ENCODE measurements around the gene RFX6.
A peak's percentile ranks its signal among the peaks of the same experiment; 100 is the strongest.

RFX6 gene

GRCh38 chr6:116888732-116889360, 11.8 kb downstream of the RFX6 start:
- no peak overlapping the region for H3K9ac ChIP-seq (ENCODE audit: low read length in 5 of 5)
- H3K4me3 ChIP-seq (ENCODE audit: low read depth in 1 of 5, low read length in 5 of 5) = no peak overlapping the region
- H3K27me3 ChIP-seq (ENCODE audit: control insufficient read depth in 5 of 5, insufficient read depth in 4 of 5, low read length in 5 of 5) = no peaks in the 10 kb centered on the region
- no peaks in the 10 kb centered on the region for H3K9me3 ChIP-seq (ENCODE audit: control insufficient read depth in 5 of 5, low read length in 5 of 5)
- no peaks in the 10 kb centered on the region for H3K36me3 ChIP-seq (ENCODE audit: control insufficient read depth in 5 of 5, insufficient read depth in 5 of 5, low read length in 5 of 5)
- no peaks in the 10 kb centered on the region for H3K4me1 ChIP-seq (ENCODE audit: control insufficient read depth in 5 of 5, insufficient read depth in 5 of 5, low read length in 5 of 5)
- H3K27ac ChIP-seq (ENCODE audit: low read depth, low read length) = no peak overlapping the region

- Histone ChIP-seq H3K4me3 (ENCODE audit: low read depth in 1 of 5, low read length in 5 of 5) (no peak overlapping the region), H3K9ac (ENCODE audit: low read length in 5 of 5) (no peak overlapping the region), H3K4me1 (ENCODE audit: control insufficient read depth in 5 of 5, insufficient read depth in 5 of 5, low read length in 5 of 5) (no peaks in the 10 kb centered on the region), H3K27ac (ENCODE audit: low read depth, low read length) (no peak overlapping the region), H3K9me3 (ENCODE audit: control insufficient read depth in 5 of 5, low read length in 5 of 5) (no peaks in the 10 kb centered on the region), H3K36me3 (ENCODE audit: control insufficient read depth in 5 of 5, insufficient read depth in 5 of 5, low read length in 5 of 5) (no peaks in the 10 kb centered on the region), H3K27me3 (ENCODE audit: control insufficient read depth in 5 of 5, insufficient read depth in 4 of 5, low read length in 5 of 5) (no peaks in the 10 kb centered on the region)
Measured at GRCh38 chr6:116894669-116895068, 17.6 kb downstream of the RFX6 start.

- no peaks in the 10 kb centered on the region for H3K4me1 ChIP-seq (ENCODE audit: control insufficient read depth in 5 of 5, insufficient read depth in 5 of 5, low read length in 5 of 5)
- no peaks in the 10 kb centered on the region for H3K9me3 ChIP-seq (ENCODE audit: control insufficient read depth in 5 of 5, low read length in 5 of 5)
- no peaks in the 10 kb centered on the region for H3K36me3 ChIP-seq (ENCODE audit: control insufficient read depth in 5 of 5, insufficient read depth in 5 of 5, low read length in 5 of 5)
- H3K4me3 ChIP-seq (ENCODE audit: low read depth in 1 of 5, low read length in 5 of 5) = no peak overlapping the region
- no peak overlapping the region for H3K27ac ChIP-seq (ENCODE audit: low read depth, low read length)
- no peaks in the 10 kb centered on the region for H3K27me3 ChIP-seq (ENCODE audit: control insufficient read depth in 5 of 5, insufficient read depth in 4 of 5, low read length in 5 of 5)
- no peak overlapping the region for H3K9ac ChIP-seq (ENCODE audit: low read length in 5 of 5)
Measured at GRCh38 chr6:116895935-116896334, 18.9 kb downstream of the RFX6 start.

GRCh38 chr6:116902634-116903033, 25.6 kb downstream of the RFX6 start:
- Histone ChIP-seq H3K9ac (ENCODE audit: low read length in 5 of 5) (no peak overlapping the region), H3K4me3 (ENCODE audit: low read depth in 1 of 5, low read length in 5 of 5) (no peak overlapping the region), H3K27me3 (ENCODE audit: control insufficient read depth in 5 of 5, insufficient read depth in 4 of 5, low read length in 5 of 5) (no peaks in the 10 kb centered on the region), H3K4me1 (ENCODE audit: control insufficient read depth in 5 of 5, insufficient read depth in 5 of 5, low read length in 5 of 5) (no peaks in the 10 kb centered on the region), H3K9me3 (ENCODE audit: control insufficient read depth in 5 of 5, low read length in 5 of 5) (peaks cover 0 to 7% (median 2%) of the 10 kb centered on the region in 5 donors), H3K36me3 (ENCODE audit: control insufficient read depth in 5 of 5, insufficient read depth in 5 of 5, low read length in 5 of 5) (no peaks in the 10 kb centered on the region), H3K27ac (ENCODE audit: low read depth, low read length) (no peak overlapping the region)

GRCh38 chr6:116922853-116923548, 46.0 kb downstream of the RFX6 start:
- Histone ChIP-seq H3K9me3 (ENCODE audit: control insufficient read depth in 5 of 5, low read length in 5 of 5) (no peaks in the 10 kb centered on the region), H3K9ac (ENCODE audit: low read length in 5 of 5) (no peak overlapping the region), H3K27ac (ENCODE audit: low read depth, low read length) (no peak overlapping the region), H3K4me3 (ENCODE audit: low read depth in 1 of 5, low read length in 5 of 5) (no peak overlapping the region), H3K27me3 (ENCODE audit: control insufficient read depth in 5 of 5, insufficient read depth in 4 of 5, low read length in 5 of 5) (no peaks in the 10 kb centered on the region), H3K4me1 (ENCODE audit: control insufficient read depth in 5 of 5, insufficient read depth in 5 of 5, low read length in 5 of 5) (peaks cover 0 to 5% (median 0%) of the 10 kb centered on the region in 5 donors), H3K36me3 (ENCODE audit: control insufficient read depth in 5 of 5, insufficient read depth in 5 of 5, low read length in 5 of 5) (no peaks in the 10 kb centered on the region)

GRCh38 chr6:116924245-116924644, 47.2 kb downstream of the RFX6 start:
- no peak overlapping the region for H3K4me3 ChIP-seq (ENCODE audit: low read depth in 1 of 5, low read length in 5 of 5)
- H3K27me3 ChIP-seq (ENCODE audit: control insufficient read depth in 5 of 5, insufficient read depth in 4 of 5, low read length in 5 of 5) = no peaks in the 10 kb centered on the region
- no peak overlapping the region for H3K9ac ChIP-seq (ENCODE audit: low read length in 5 of 5)
- H3K27ac ChIP-seq (ENCODE audit: low read depth, low read length) = no peak overlapping the region
- no peaks in the 10 kb centered on the region for H3K9me3 ChIP-seq (ENCODE audit: control insufficient read depth in 5 of 5, low read length in 5 of 5)
- H3K36me3 ChIP-seq (ENCODE audit: control insufficient read depth in 5 of 5, insufficient read depth in 5 of 5, low read length in 5 of 5) = no peaks in the 10 kb centered on the region
- H3K4me1 ChIP-seq (ENCODE audit: control insufficient read depth in 5 of 5, insufficient read depth in 5 of 5, low read length in 5 of 5) = peaks cover 0 to 5% (median 0%) of the 10 kb centered on the region in 5 donors

GRCh38 chr6:116925088-116925794, 48.2 kb downstream of the RFX6 start:
- Histone ChIP-seq H3K9me3 (ENCODE audit: control insufficient read depth in 5 of 5, low read length in 5 of 5) (no peaks in the 10 kb centered on the region), H3K9ac (ENCODE audit: low read length in 5 of 5) (no peak overlapping the region), H3K27me3 (ENCODE audit: control insufficient read depth in 5 of 5, insufficient read depth in 4 of 5, low read length in 5 of 5) (peaks cover 0 to 3% (median 0%) of the 10 kb centered on the region in 5 donors), H3K27ac (ENCODE audit: low read depth, low read length) (no peak overlapping the region), H3K4me3 (ENCODE audit: low read depth in 1 of 5, low read length in 5 of 5) (peak overlapping the region in 2 of 5 donors; percentile 2 to 30), H3K4me1 (ENCODE audit: control insufficient read depth in 5 of 5, insufficient read depth in 5 of 5, low read length in 5 of 5) (peaks cover 0 to 5% (median 0%) of the 10 kb centered on the region in 5 donors), H3K36me3 (ENCODE audit: control insufficient read depth in 5 of 5, insufficient read depth in 5 of 5, low read length in 5 of 5) (no peaks in the 10 kb centered on the region)

GRCh38 chr6:116928677-116929076, 51.6 kb downstream of the RFX6 start:
- peaks cover 0 to 3% (median 0%) of the 10 kb centered on the region in 5 donors for H3K27me3 ChIP-seq (ENCODE audit: control insufficient read depth in 5 of 5, insufficient read depth in 4 of 5, low read length in 5 of 5)
- H3K27ac ChIP-seq (ENCODE audit: low read depth, low read length) = no peak overlapping the region
- peaks cover 0 to 5% (median 0%) of the 10 kb centered on the region in 5 donors for H3K4me1 ChIP-seq (ENCODE audit: control insufficient read depth in 5 of 5, insufficient read depth in 5 of 5, low read length in 5 of 5)
- H3K36me3 ChIP-seq (ENCODE audit: control insufficient read depth in 5 of 5, insufficient read depth in 5 of 5, low read length in 5 of 5) = no peaks in the 10 kb centered on the region
- H3K9ac ChIP-seq (ENCODE audit: low read length in 5 of 5) = no peak overlapping the region
- no peaks in the 10 kb centered on the region for H3K9me3 ChIP-seq (ENCODE audit: control insufficient read depth in 5 of 5, low read length in 5 of 5)
- H3K4me3 ChIP-seq (ENCODE audit: low read depth in 1 of 5, low read length in 5 of 5) = no peak overlapping the region

GRCh38 chr6:116929825-116930224, 52.8 kb downstream of the RFX6 start:
- Histone ChIP-seq H3K27ac (ENCODE audit: low read depth, low read length) (no peak overlapping the region), H3K9me3 (ENCODE audit: control insufficient read depth in 5 of 5, low read length in 5 of 5) (no peaks in the 10 kb centered on the region), H3K27me3 (ENCODE audit: control insufficient read depth in 5 of 5, insufficient read depth in 4 of 5, low read length in 5 of 5) (peaks cover 0 to 3% (median 0%) of the 10 kb centered on the region in 5 donors), H3K4me3 (ENCODE audit: low read depth in 1 of 5, low read length in 5 of 5) (no peak overlapping the region), H3K4me1 (ENCODE audit: control insufficient read depth in 5 of 5, insufficient read depth in 5 of 5, low read length in 5 of 5) (peaks cover 0 to 5% (median 0%) of the 10 kb centered on the region in 5 donors), H3K9ac (ENCODE audit: low read length in 5 of 5) (no peak overlapping the region), H3K36me3 (ENCODE audit: control insufficient read depth in 5 of 5, insufficient read depth in 5 of 5, low read length in 5 of 5) (no peaks in the 10 kb centered on the region)

- no peaks in the 10 kb centered on the region for H3K36me3 ChIP-seq (ENCODE audit: control insufficient read depth in 5 of 5, insufficient read depth in 5 of 5, low read length in 5 of 5)
- H3K27me3 ChIP-seq (ENCODE audit: control insufficient read depth in 5 of 5, insufficient read depth in 4 of 5, low read length in 5 of 5) = peaks cover 0 to 3% (median 0%) of the 10 kb centered on the region in 5 donors
- H3K4me1 ChIP-seq (ENCODE audit: control insufficient read depth in 5 of 5, insufficient read depth in 5 of 5, low read length in 5 of 5) = no peaks in the 10 kb centered on the region
- no peak overlapping the region for H3K9ac ChIP-seq (ENCODE audit: low read length in 5 of 5)
- H3K27ac ChIP-seq (ENCODE audit: low read depth, low read length) = no peak overlapping the region
- no peaks in the 10 kb centered on the region for H3K9me3 ChIP-seq (ENCODE audit: control insufficient read depth in 5 of 5, low read length in 5 of 5)
- no peak overlapping the region for H3K4me3 ChIP-seq (ENCODE audit: low read depth in 1 of 5, low read length in 5 of 5)
Measured at GRCh38 chr6:116931456-116931855, 54.4 kb downstream of the RFX6 start.

All from subcutaneous abdominal adipose tissue (tissue), 5 donors.